ENCODE measurements around the gene TROAP.
A peak's percentile ranks its signal among the peaks of the same experiment; 100 is the strongest.

Gene TROAP

DNA sequence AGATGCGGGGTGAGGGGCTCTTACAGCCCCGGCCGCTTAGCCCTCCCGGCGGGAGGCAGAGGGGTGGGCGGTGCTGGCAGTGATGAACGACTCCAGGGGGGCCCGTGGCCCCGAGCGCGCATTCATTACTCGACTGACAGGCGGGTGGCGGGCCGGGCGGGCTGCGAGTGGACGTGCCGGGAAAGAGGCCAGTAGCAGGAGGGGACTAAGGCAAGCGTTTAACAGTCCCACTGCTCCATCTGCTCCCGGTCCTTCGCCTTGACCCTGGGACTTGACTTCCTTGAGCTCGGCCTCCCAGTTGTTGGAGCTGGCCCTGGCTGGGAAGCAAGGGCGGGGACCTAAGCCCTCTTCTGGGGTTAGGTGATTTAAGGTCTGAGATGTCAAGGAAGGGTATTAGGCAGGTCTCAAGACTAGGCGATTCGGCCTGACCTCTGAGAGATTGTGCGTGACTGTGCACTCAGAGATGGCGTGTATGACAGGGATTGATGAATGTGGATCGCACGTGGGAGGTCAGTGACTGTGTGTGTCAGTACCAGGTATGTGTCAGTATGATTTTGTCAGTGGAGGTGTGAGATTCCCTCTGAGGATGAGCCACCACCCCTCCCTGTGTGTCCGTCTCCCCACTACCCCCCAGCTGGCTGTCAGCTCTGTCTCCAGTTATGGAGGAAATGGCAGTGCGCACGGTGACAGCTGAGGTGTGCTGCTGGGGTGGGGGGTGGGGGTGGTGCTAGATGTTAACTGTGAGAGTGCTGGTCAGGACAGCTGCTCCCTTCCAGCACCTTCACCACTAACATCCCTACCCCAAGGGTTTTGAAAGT is 20.1 kb downstream of the TROAP start:
- DNase-seq (ENCODE audit: low read depth in 2 of 2) = peak in 1 of 2 donors; percentile 24

DNA sequence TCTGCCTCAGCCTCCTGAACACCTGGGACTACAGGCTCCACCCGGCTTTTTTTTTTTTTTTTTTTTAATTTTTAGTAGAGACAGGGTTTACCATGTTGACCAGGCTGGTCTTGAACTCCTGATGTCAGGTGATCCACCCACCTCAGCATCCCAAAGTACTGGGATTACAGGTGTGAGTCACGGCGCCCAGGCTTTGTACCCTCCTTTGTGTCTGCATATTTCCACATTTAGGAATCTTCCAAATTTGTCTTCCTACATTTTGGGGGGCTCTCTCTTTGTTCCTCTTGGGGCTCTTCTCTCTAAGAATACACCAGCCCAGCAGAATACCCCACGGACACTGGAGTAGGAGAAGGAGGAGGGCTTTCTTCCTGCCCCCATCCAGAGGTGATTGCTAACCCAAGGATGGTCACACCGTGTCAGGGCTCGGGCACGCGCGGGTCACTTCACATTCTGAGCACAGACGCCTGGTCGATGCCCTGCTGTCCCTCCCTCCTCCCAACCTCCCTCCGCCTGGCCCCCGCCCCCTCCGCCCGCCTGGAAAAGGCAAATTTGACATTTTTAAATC is 21.5 kb downstream of the TROAP start:
- no peak for DNase-seq (ENCODE audit: low read depth in 2 of 2)

- no peak for DNase-seq (ENCODE audit: low read depth in 2 of 2)
These were observed 22.2 kb downstream of the TROAP start for GRCh38 chr12:49345051-49345824.

- DNase-seq (ENCODE audit: low read depth in 2 of 2) = no peak
These were observed 23.0 kb downstream of the TROAP start for GRCh38 chr12:49345825-49346658.

GRCh38 chr12:49346659-49347310 is 23.7 kb downstream of the TROAP start, which contains the start of gene DNAJC22:
TSS of gene DNAJC22 (plus strand) at chr12:49346888. CDS start at chr12:49348873, 1,985 bp downstream.
- DNase-seq (ENCODE audit: low read depth in 2 of 2) = no peak

DNA sequence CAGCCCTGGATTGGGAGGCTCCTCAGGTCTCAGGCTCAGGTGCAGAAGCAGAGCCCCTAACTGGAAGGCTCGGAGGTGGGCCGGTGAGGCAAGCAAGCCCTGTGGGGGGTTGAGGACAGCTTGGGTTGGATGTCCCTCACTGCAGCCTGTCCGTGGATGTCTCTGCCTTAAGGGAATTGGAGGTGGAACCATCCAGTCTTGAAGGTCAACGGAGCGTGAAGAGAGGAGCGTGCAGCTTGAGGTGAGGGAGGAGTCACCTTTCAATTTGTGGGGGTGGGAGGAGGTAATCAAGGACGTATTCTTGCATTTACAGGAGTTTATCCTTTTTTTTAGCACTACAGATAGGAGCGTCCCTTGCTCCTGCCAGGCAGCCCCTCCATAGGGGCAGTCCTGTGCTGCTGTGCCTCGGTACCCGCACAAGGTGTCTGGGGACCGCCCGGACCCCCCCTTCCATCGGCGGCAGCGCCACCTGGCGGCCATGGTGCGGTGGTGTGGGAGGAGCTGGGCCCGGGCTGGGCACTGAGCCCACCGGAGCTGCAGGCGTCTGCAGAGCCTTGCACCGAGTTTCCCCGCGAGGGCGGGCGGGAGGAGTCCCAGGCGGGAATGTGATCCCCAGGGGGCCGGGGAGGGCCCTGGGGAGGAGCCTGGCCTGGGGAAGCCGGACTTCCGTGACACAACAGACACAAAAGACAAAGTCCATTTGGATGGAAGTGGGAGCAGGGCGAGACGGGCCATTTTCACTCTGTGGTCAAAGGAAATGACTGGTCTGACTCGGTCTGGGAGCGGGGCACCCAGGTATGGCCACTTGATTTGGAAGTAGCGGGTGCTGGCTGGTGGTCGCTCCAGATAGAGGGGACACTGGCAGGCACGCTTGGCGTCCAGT is 24.5 kb downstream of the TROAP start:
- DNase-seq (ENCODE audit: low read depth in 2 of 2) = peak; percentile 67 to 71

DNA sequence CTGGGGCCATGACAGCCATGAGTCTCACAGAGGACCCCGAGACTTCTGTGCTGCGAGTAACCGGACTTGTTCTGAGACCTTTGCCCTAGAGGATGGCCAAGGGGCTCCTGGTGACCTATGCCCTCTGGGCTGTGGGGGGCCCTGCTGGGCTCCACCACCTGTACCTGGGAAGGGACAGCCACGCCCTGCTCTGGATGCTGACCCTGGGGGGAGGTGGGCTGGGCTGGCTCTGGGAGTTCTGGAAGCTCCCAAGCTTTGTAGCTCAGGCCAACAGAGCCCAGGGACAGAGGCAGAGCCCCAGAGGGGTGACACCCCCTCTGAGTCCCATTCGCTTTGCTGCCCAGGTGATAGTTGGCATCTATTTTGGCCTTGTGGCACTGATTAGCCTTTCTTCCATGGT is 25.7 kb downstream of the TROAP start:
- DNase-seq (ENCODE audit: low read depth in 2 of 2) = no peak

- no peak for DNase-seq (ENCODE audit: low read depth in 2 of 2)
These were observed 26.2 kb downstream of the TROAP start for GRCh38 chr12:49349266-49349665.

DNA sequence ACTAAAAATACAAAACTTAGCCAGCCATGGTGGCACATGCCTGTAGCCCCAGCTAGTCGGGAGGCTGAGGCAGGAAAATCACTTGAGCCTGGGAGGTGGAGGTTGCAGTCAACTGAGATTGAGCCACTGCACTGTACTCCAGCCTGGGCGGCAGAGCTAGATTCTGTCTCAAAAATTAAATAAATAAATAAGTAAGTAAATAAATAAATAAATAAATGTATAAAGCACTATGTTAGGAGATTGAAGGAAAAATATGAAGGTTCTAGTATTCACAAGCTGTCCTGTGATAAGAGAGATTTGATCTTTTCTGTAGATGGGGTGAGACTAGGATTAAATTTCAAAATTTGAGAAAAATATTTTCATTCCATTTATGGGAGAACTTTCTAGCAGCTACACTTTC is 29.3 kb downstream of the TROAP start:
- DNase-seq (ENCODE audit: low read depth in 2 of 2) = no peak

- DNase-seq (ENCODE audit: low read depth in 2 of 2) = no peak
These were observed 32.9 kb downstream of the TROAP start for GRCh38 chr12:49355913-49356312.

DNA sequence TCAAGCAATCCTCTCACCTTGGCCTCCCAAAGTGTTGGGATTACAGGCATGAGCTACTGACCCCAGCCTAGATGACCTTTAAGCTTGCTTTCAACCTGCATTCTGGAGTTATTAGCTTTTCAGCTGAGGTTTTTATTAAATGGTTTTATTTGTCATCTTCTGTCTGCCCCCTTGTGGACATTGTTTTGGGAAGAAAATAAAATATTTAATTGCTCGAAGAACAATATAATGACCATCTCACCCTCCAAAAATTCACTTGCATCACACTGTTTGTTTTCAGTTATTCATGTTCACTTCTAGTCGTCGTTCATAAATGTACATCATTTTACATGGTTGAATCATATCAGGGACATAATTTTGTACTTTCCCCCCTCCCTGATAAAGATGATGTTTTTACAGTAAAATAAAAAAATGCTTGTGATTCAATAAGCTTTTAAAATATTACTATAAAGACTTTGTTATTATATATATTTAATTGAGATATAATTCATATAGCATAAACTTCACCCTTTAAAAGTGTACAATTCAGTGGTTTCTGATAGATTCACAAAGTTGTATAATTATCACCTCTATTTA is 34.1 kb downstream of the TROAP start:
- DNase-seq (ENCODE audit: low read depth in 2 of 2) = no peak

DNA sequence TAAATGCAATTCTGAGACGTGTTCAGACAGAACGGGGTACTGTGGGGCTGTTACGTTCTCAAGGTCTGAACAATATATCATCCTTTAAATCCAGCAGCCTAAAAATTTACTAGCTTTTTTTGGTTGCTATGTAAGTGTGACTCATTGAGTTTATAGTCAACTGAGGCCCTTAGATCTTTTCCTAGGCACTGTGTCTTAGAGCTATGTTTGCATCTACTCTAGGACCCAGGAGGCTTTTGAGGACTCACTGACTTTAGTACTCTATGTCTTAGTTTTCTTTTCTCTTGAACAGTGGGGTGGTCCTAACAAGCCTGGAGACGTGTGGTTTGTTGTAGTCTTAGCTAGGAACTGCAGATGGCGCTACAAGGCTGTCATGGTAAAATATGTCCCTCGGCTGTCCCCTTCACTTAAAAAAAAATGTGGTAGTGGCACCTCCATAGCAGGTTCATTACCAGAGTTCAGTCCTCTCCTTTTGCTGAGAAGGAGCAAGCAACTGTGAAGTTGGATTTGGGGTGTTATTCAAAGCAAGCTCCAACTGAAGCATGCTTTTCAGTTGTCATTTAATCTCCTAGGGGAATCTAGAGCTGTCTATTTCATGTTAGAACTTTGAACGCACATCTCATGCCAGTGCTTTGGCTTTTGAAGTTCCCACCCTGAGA is 35.6 kb downstream of the TROAP start:
- no peak for DNase-seq (ENCODE audit: low read depth in 2 of 2)

DNA sequence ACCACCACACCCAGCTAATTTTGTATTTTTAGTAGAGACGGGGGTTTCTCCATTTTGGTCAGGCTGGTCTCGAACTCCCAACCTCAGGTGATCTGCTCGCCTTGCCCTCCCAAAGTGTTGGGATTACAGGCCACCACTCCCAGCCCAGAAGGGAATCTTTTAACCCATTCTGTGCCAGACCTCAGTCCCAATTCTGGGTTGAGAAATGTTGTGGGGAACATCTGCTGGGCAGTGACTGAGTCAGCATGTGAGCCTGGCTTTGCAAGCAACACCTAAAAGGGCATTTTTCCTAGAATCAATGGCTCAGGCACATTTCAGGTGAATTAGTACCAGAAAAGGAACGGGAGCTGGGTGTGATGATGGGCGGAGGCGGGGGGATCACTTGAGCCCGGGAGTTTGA is 36.6 kb downstream of the TROAP start:
- DNase-seq (ENCODE audit: low read depth in 2 of 2) = no peak

DNA sequence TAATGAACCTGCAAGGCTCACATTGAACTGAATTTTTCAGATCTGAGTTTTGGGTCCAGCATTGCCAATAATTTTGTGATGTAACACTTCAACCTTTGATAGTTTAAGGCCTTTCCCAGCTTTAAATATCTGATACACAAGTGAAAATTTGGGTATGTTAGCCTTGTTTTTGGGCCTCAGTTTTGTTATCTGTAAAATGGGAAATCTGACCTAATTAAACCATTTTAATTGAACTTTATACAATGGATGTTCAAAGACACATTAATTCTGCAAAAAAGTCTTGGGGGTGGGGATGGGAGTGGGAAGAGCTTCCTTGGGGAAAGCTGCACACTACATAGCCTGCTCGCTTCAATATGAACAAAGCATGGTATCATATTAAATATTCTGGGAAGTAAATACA is 39.0 kb downstream of the TROAP start:
- no peak for DNase-seq (ENCODE audit: low read depth in 2 of 2)

- no peak for DNase-seq (ENCODE audit: low read depth in 2 of 2)
These were observed 41.9 kb downstream of the TROAP start for GRCh38 chr12:49364989-49365388.

DNA sequence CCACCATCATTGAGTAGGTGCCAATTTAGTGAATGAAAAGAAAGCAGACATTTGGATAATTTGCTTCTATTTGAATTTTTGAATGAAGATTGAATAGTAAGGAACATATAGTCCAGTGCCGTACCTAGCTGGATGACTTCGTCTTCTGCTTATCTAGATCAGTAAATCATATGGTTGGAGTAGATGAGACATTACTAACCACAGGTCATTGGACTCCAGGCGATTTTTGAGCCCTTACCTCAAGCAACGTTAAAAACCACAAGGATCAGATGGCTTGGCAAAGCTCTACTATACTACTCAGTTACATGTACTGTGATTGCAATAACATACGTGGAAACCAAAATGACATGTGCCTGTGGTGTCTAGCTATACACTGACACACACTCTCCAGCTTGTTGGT is 42.5 kb downstream of the TROAP start:
- no peak for DNase-seq (ENCODE audit: low read depth in 2 of 2)

DNA sequence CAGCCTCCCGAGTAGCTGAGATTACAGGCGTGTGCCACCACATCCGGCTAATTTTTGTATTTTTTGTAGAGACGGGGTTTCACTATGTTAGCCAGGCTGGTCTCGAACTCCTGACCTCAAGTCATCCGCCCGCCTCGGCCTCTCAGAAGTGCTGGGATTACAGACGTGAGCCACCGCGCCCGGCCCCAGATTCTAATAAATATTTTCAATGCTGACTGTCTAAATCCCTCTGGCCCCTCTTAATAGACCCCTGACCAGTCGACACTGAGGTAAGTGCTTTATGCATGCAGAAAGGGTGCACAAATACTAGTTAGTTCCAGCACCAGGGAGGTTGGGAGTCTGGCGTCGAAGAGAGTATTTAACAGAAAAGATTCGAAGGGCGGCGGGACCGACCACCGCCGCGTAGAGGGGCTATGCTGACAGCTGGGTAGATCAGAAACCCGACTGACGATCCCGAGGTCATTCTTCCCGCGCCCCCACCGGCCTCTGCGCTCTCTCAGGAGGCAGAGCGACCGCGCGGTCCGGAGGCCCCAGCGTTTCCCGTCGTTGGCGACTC is 43.1 kb downstream of the TROAP start:
- DNase-seq (ENCODE audit: low read depth in 2 of 2) = no peak

DNA sequence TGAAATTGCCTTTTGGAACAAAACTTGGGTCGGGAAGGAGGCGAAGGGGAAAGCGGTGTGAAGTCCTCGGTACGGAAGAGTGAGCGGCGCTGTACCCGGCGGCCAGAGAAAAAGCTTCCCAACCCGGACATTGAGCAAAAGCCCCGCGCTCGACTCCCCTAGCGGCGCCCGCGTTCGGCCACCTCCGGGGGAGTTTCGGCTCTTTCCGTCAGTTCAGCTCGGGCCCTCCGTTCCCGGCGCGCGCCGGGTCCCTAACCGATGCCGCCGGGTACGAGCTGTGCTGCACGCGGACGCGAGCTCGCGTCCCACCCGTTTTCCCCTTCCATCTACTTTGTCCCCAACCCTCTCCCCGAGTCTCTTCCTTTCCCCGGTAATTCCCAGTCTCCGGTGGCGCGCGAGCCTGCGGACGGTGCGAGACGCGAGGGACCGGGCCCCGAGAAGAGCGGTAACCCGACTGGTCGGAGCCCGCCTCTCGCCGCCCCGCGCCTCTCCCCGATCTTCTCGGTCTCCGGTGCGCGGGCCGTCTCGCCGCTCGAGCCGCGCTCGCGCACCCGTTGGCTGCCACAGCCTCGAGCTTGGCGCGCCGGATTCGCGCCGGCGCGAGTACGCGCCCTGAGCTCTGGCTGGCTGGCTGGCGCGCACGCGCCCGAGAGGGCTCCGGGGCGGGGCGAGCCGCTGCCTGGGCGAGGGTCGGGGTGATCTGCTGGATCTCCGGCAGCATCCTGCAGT is 43.8 kb downstream of the TROAP start:
- peak; percentile 80 to 87 for DNase-seq (ENCODE audit: low read depth in 2 of 2)
